Measurements from ENCODE around the gene PHC2. TPM values are rescaled to one million over a fixed set of nuclear protein-coding genes. Genes with fewer than 3 reads are reported as not detected.

The PHC2 gene
- total RNA-seq, 3 donors from 2014 or later (not counting 1 experiment from before 2014, with no cell fraction given) = 36.6 to 46.6 (median 39.5) TPM

GRCh38 chr1:33299461-33300155, 131.3 kb downstream of the PHC2 start:
- 93% methylated on average over 13 of the region's 15 CpGs for WGBS (ENCODE audit: insufficient coverage)
- intact Hi-C loops (cut with micrococcal nuclease) = no loop called here
- Histone ChIP-seq H3K27me3 (ENCODE audit: control insufficient read depth, insufficient read depth, low read length) (no peaks in the 10 kb centered on the region), H3K36me3 (ENCODE audit: control insufficient read depth, insufficient read depth, low read length) (peaks cover 8% of the 10 kb centered on the region), H3K4me1 (ENCODE audit: control insufficient read depth, insufficient read depth, low read length) (peaks cover 18% of the 10 kb centered on the region), H3K4me3 (ENCODE audit: low read length) (no peak overlapping the region), H3K9me3 (ENCODE audit: control insufficient read depth, insufficient read depth, low read length) (no peaks in the 10 kb centered on the region), H3K27ac (ENCODE audit: low read length) (no peak overlapping the region)
- H3K36me3 Mint-ChIP-seq = no peaks in the 10 kb centered on the region
- no peak overlapping the region for H3K4me3 Mint-ChIP-seq
- no peak for ATAC-seq
- no peak for TF ChIP-seq CTCF (IDR thresholded peaks at IDR 0.05)
- no peaks in the 10 kb centered on the region for H3K9me3 Mint-ChIP-seq
- H3K27ac Mint-ChIP-seq = no peak overlapping the region
- H3K4me1 Mint-ChIP-seq = peaks cover 23 to 44% of the 10 kb centered on the region in 2 donors
- DNase-seq = no peak
- no peaks in the 10 kb centered on the region for H3K27me3 Mint-ChIP-seq (ENCODE audit: low read depth in 2 of 2)

GRCh38 chr1:33298623-33299277, 132.1 kb downstream of the PHC2 start:
- 78% methylated on average over 18 of the region's 18 CpGs for WGBS (ENCODE audit: insufficient coverage)
- Histone ChIP-seq H3K27me3 (ENCODE audit: control insufficient read depth, insufficient read depth, low read length) (no peaks in the 10 kb centered on the region), H3K27ac (ENCODE audit: low read length) (no peak overlapping the region), H3K4me1 (ENCODE audit: control insufficient read depth, insufficient read depth, low read length) (peaks cover 18% of the 10 kb centered on the region), H3K4me3 (ENCODE audit: low read length) (no peak overlapping the region), H3K36me3 (ENCODE audit: control insufficient read depth, insufficient read depth, low read length) (peaks cover 8% of the 10 kb centered on the region), H3K9me3 (ENCODE audit: control insufficient read depth, insufficient read depth, low read length) (no peaks in the 10 kb centered on the region)
- DNase-seq (peak; percentile 44 to 69), ATAC-seq (peak; percentile 71 to 72 (median 72))
- Mint-ChIP-seq H3K9me3 (no peaks in the 10 kb centered on the region), H3K27ac (peak overlapping the region in 1 of 2 donors; percentile 49), H3K4me1 (peaks cover 27 to 52% of the 10 kb centered on the region in 2 donors), H3K27me3 (ENCODE audit: low read depth in 2 of 2) (no peaks in the 10 kb centered on the region), H3K36me3 (no peaks in the 10 kb centered on the region), H3K4me3 (no peak overlapping the region)
- intact Hi-C loops (cut with micrococcal nuclease) = no loop called here
- TF ChIP-seq CTCF (IDR thresholded peaks at IDR 0.05) = peak; percentile 91

- Mint-ChIP-seq H3K4me3 (no peak overlapping the region), H3K36me3 (no peaks in the 10 kb centered on the region)
These were observed 132.8 kb downstream of the PHC2 start for GRCh38 chr1:33297911-33298622.

More at GRCh38 chr1:33297911-33298622, 132.8 kb downstream of the PHC2 start:
- intact Hi-C loops (cut with micrococcal nuclease) = no loop called here
- Mint-ChIP-seq H3K27me3 (ENCODE audit: low read depth in 2 of 2) (no peaks in the 10 kb centered on the region), H3K27ac (peak overlapping the region in 1 of 2 donors; percentile 49), H3K9me3 (no peaks in the 10 kb centered on the region), H3K4me1 (peaks cover 26 to 50% of the 10 kb centered on the region in 2 donors)
- no peak for TF ChIP-seq CTCF (IDR thresholded peaks at IDR 0.05)
- Histone ChIP-seq H3K27ac (ENCODE audit: low read length) (no peak overlapping the region), H3K4me1 (ENCODE audit: control insufficient read depth, insufficient read depth, low read length) (peaks cover 18% of the 10 kb centered on the region), H3K9me3 (ENCODE audit: control insufficient read depth, insufficient read depth, low read length) (no peaks in the 10 kb centered on the region), H3K4me3 (ENCODE audit: low read length) (no peak overlapping the region), H3K27me3 (ENCODE audit: control insufficient read depth, insufficient read depth, low read length) (no peaks in the 10 kb centered on the region), H3K36me3 (ENCODE audit: control insufficient read depth, insufficient read depth, low read length) (peaks cover 8% of the 10 kb centered on the region)
- ATAC-seq (no peak), DNase-seq (no peak)
- 89% methylated on average over 4 of the region's 4 CpGs for WGBS (ENCODE audit: insufficient coverage)

All from natural killer cell (primary cell).